Panc1 (cell line): Measurements from ENCODE around the gene OPA1. TPM values are rescaled to one million over a fixed set of nuclear protein-coding genes. Genes with fewer than 3 reads are reported as not detected.

Source experiments
- ATAC-seq: fragments of 200-7000 bp; cut with Tn5 transposase; 2 replicates; pipeline ENCODE4 v1.9.1; 2020; ENCODE audit warnings: mild to moderate bottlenecking, moderate library complexity
- BruUV-seq: library from RNA; stranded (reverse); fragments of 400-500 nt; replicated peaks from 2 replicates; lab custom pipeline; 2021; lab: Mats Ljungman, UMichigan
- CTCF ChIA-PET: fragments of 300-600 bp; sonication (Branson Sonifier 250); formaldehyde crosslinking; loops from one replicate; lab custom pipeline; 2022; ENCODE audit warnings: antibody characterized with exemption; lab: Charles Lee
- POLR2A ChIA-PET: fragments of 300-600 bp; sonication (Branson Sonifier 250); formaldehyde crosslinking; loops from one replicate; lab custom pipeline; 2022; ENCODE audit warnings: antibody characterized with exemption; lab: Charles Lee
- DNase-seq: peaks from one replicate; pipeline ENCODE4 v3.0.0-alpha.2; 2010; ENCODE audit warnings: low read depth, low spot score
- H3K27ac ChIP-seq: 2 replicates; pipeline ENCODE4 v1.5.1; 2011; ENCODE audit warnings: mild to moderate bottlenecking, low read length, inconsistent platforms
- H3K27me3 ChIP-seq: fragments of 200-500 bp; sonication (Bioruptor generic); 2 replicates; pipeline ENCODE4 v1.6.0; 2014; ENCODE audit warnings: low read length, inconsistent platforms; ENCODE audit not compliant: control insufficient read depth, insufficient read depth
- H3K36me3 ChIP-seq: fragments of 200-500 bp; sonication (Bioruptor generic); 2 replicates; pipeline ENCODE4 v1.5.1; 2014; ENCODE audit warnings: inconsistent platforms, mild to moderate bottlenecking, low read length, moderate library complexity; ENCODE audit not compliant: control insufficient read depth, insufficient read depth
- H3K4me1 ChIP-seq: 2 replicates; pipeline ENCODE4 v1.5.1; 2011; ENCODE audit warnings: inconsistent platforms, mild to moderate bottlenecking, low read length, moderate library complexity; ENCODE audit not compliant: control insufficient read depth, insufficient read depth
- H3K4me3 ChIP-seq, 2 experiments: 2 replicates each; pipeline ENCODE4 v1.5.1; 2011 to 2012; ENCODE audit warnings: low read depth in 2 of 2, low read length in 2 of 2, mild to moderate bottlenecking in 2 of 2, inconsistent platforms in 1 of 2, moderate library complexity in 1 of 2
- H3K9me3 ChIP-seq: fragments of 200-500 bp; sonication (Bioruptor generic); 2 replicates; pipeline ENCODE4 v1.5.1; 2014; ENCODE audit warnings: low read depth, mild to moderate bottlenecking, inconsistent platforms, low read length, moderate library complexity; ENCODE audit not compliant: control insufficient read depth, insufficient read depth
- CTCF ChIP-seq: fragments of 450-650 bp; IDR thresholded peaks from 2 replicates; pipeline ENCODE4 v1.5.1; 2017; ENCODE audit warnings: mild to moderate bottlenecking
- POLR2AphosphoS5 ChIP-seq: IDR thresholded peaks from 2 replicates; pipeline ENCODE4 v1.6.1; 2012; ENCODE audit warnings: mild to moderate bottlenecking, low read depth, low read length, moderate library complexity
- REST ChIP-seq, 2 experiments: IDR thresholded peaks; 2 replicates each; pipeline ENCODE4 v1.6.1; 2011 to 2012; ENCODE audit warnings: low read depth in 2 of 2, control low read depth in 1 of 2, low read length in 1 of 2, mild to moderate bottlenecking in 1 of 2, moderate library complexity in 1 of 2; ENCODE audit not compliant: insufficient read depth in 1 of 2
- SIN3A ChIP-seq: IDR thresholded peaks from 2 replicates; pipeline ENCODE4 v1.6.1; 2012; ENCODE audit warnings: low read depth, mild to moderate bottlenecking, low read length, moderate library complexity, borderline replicate concordance; ENCODE audit not compliant: insufficient read depth
- TCF7L2 ChIP-seq: IDR thresholded peaks from 2 replicates; pipeline ENCODE4 v1.6.1; 2011; ENCODE audit warnings: mild to moderate bottlenecking, low read depth, low read length, inconsistent platforms
- in situ Hi-C: cut with HindIII; loops from 2 replicates; pipeline ENCODE4 v1.10.0; 2016; ENCODE audit warnings: low sequenced_read_pairs, low pct_unique_long_range_greater_than_20kb
- intact Hi-C: fragments of 100-400 bp; cut with micrococcal nuclease; formaldehyde crosslinking; loops from one replicate; pipeline ENCODE4 v1.10.0; 2022; ENCODE audit not compliant: unreplicated experiment
- total RNA-seq: library from RNA; stranded (reverse); gene quantifications from one replicate; pipeline ENCODE4 v1.2.1, GENCODE V29; 2021; ENCODE audit not compliant: unreplicated experiment

The OPA1 gene
- total RNA-seq, 1 experiment from 2014 or later: 109 TPM

GRCh38 chr3:193553586-193553985, 39.4 kb upstream of the OPA1 start:
- ChIA-PET CTCF (no interaction called here), POLR2A (no interaction called here)
- Histone ChIP-seq H3K36me3 (no peaks in the 10 kb centered on the region), H3K9me3 (no peaks in the 10 kb centered on the region), H3K4me1 (no peaks in the 10 kb centered on the region), H3K4me3 (no peak overlapping the region), H3K27ac (no peak overlapping the region), H3K27me3 (peaks cover 10% of the 10 kb centered on the region)
- in situ Hi-C loops (no loop called here), intact Hi-C loops (no loop called here)
- DNase-seq (no peak), ATAC-seq (no peak)
- no TSS peak for BruUV-seq
- TF ChIP-seq CTCF (no peak), TCF7L2 (no peak), REST (IDR thresholded peaks at IDR 0.05; ENCODE audit: insufficient read depth in 1 of 2, low read depth in 2 of 2, low read length in 1 of 2) (no peak), SIN3A (no peak)

GRCh38 chr3:193554811-193555210, 38.2 kb upstream of the OPA1 start, which contains the start of gene ATP13A4:
Gene ATP13A4 (minus strand): TSS chr3:193554895. CDS start chr3:193554799, 96 bp downstream.
- ATAC-seq (peak; percentile 42; the same call in 1 of the 2 replicates), DNase-seq (no peak)
- Histone ChIP-seq H3K4me3 (no peak within 1 kb of the TSS), H3K4me1 (no peaks in the 10 kb centered on the region), H3K27ac (no peak within 1 kb of the TSS), H3K36me3 (no peaks in the 10 kb centered on the region), H3K9me3 (no peaks in the 10 kb centered on the region), H3K27me3 (peaks cover 10% of the 10 kb centered on the region)
- in situ Hi-C loops: no loop called here
- no TSS peak for BruUV-seq
- ChIA-PET POLR2A (no interaction called here), CTCF (no interaction called here)
- intact Hi-C loops: no loop called here
- TF ChIP-seq REST (IDR thresholded peaks at IDR 0.05; ENCODE audit: insufficient read depth in 1 of 2, low read depth in 2 of 2, low read length in 1 of 2) (no peak), TCF7L2 (no peak), POLR2AphosphoS5 (no peak), SIN3A (no peak), CTCF (no peak)
